GM06990 (cell line): ENCODE measurements around the gene FMNL2.

Experiments
- DNase-seq: peaks from one replicate; pipeline ENCODE4 v3.0.0-alpha.2; 2011; ENCODE audit not compliant: insufficient read length; ENCODE audit errors: extremely low read depth
- H3K27me3 ChIP-seq: replicated peaks from 2 replicates; pipeline ENCODE4 v1.6.0; 2011; ENCODE audit warnings: low read length; ENCODE audit not compliant: control insufficient read depth, insufficient read depth
- H3K36me3 ChIP-seq: 2 replicates; pipeline ENCODE4 v1.5.1; 2011; ENCODE audit warnings: low read length; ENCODE audit not compliant: control insufficient read depth, insufficient read depth
- H3K4me3 ChIP-seq: replicated peaks from 2 replicates; pipeline ENCODE4 v1.5.1; 2011; ENCODE audit warnings: low read depth, mild to moderate bottlenecking, control low read depth, low read length
- CTCF ChIP-seq: IDR thresholded peaks from 2 replicates; pipeline ENCODE4 v1.5.1; 2011; ENCODE audit warnings: low read length, control low read depth, mild to moderate bottlenecking, inconsistent platforms; ENCODE audit not compliant: insufficient read depth, poor library complexity, severe bottlenecking

FMNL2 gene

GRCh38 chr2:152370783-152371182 is 35.8 kb downstream of the FMNL2 start:
- H3K27me3 ChIP-seq = no peaks in the 10 kb centered on the region
- H3K36me3 ChIP-seq = no peaks in the 10 kb centered on the region
- DNase-seq = no peak
- no peak overlapping the region for H3K4me3 ChIP-seq
- no peak for TF ChIP-seq CTCF

GRCh38 chr2:152372438-152372984 is 37.5 kb downstream of the FMNL2 start:
- H3K4me3 ChIP-seq = no peak overlapping the region
- DNase-seq = no peak
- no peaks in the 10 kb centered on the region for H3K36me3 ChIP-seq
- H3K27me3 ChIP-seq = no peaks in the 10 kb centered on the region
- TF ChIP-seq CTCF = no peak

GRCh38 chr2:152375174-152375573 is 40.2 kb downstream of the FMNL2 start:
- TF ChIP-seq CTCF = no peak
- H3K36me3 ChIP-seq = no peaks in the 10 kb centered on the region
- H3K4me3 ChIP-seq = no peak overlapping the region
- DNase-seq = no peak
- H3K27me3 ChIP-seq = no peaks in the 10 kb centered on the region

GRCh38 chr2:152376385-152376784 is 41.4 kb downstream of the FMNL2 start:
- no peaks in the 10 kb centered on the region for H3K36me3 ChIP-seq
- no peak overlapping the region for H3K4me3 ChIP-seq
- TF ChIP-seq CTCF = no peak
- no peak for DNase-seq
- H3K27me3 ChIP-seq = no peaks in the 10 kb centered on the region

GRCh38 chr2:152376968-152377367 is 42.0 kb downstream of the FMNL2 start:
- DNase-seq = no peak
- Histone ChIP-seq H3K36me3 (no peaks in the 10 kb centered on the region), H3K27me3 (no peaks in the 10 kb centered on the region), H3K4me3 (no peak overlapping the region)
- no peak for TF ChIP-seq CTCF

GRCh38 chr2:152379089-152379488 is 44.1 kb downstream of the FMNL2 start:
- Histone ChIP-seq H3K27me3 (no peaks in the 10 kb centered on the region), H3K4me3 (no peak overlapping the region), H3K36me3 (no peaks in the 10 kb centered on the region)
- no peak for DNase-seq
- TF ChIP-seq CTCF = no peak
